ENCODE data around the gene RPTOR. TPM values are rescaled to one million over a fixed set of nuclear protein-coding genes. Genes with fewer than 3 reads are reported as not detected.

RPTOR gene
- polyA plus RNA-seq, 1 of the 3 experiments (the other 2 are of a cell fraction), result 14.9 TPM

GRCh38 chr17:80820331-80820730 lies 275.7 kb downstream of the RPTOR start:
- H3K27me3 ChIP-seq (ENCODE audit: insufficient read depth), result no peaks in the 10 kb centered on the region
- no peak for TF ChIP-seq JUND (IDR thresholded peaks at IDR 0.05)
- TF ChIP-seq SIN3A (IDR thresholded peaks at IDR 0.05; ENCODE audit: borderline replicate concordance, low read depth, low read length), result no peak
- no peak for TF ChIP-seq GATA2 (CRISPR knock-in tag; IDR thresholded peaks at IDR 0.05)
- no peak for TF ChIP-seq TCF12 (IDR thresholded peaks at IDR 0.05)
- no peak for TF ChIP-seq RAD21 (IDR thresholded peaks at IDR 0.05; ENCODE audit: low read length)
- TF ChIP-seq TAF1 (IDR thresholded peaks at IDR 0.05; ENCODE audit: borderline replicate concordance, low read depth, low read length), result no peak
- no peak for TF ChIP-seq RCOR1 (IDR thresholded peaks at IDR 0.05; ENCODE audit: low read length)
- H3K36me3 ChIP-seq (replicated peaks in 1 of 2; ENCODE audit: control insufficient read depth in 1 of 2, insufficient read depth in 2 of 2, low read length in 1 of 2), result peaks cover 5 to 26% of the 10 kb centered on the region in 2 experiments
- H3K79me2 ChIP-seq (ENCODE audit: insufficient read depth), result no peaks in the 10 kb centered on the region
- H3K4me3 ChIP-seq (ENCODE audit: low read depth in 2 of 2, low read length in 1 of 2), result no peak overlapping the region
- CTCF ChIA-PET, result interaction anchor here (1.2 to 1.8 kb wide), 4 partner anchors 10 to 245 kb away, joined by 3 to 6 read pairs (median 4); no protein-coding TSS in a partner anchor
- no peak overlapping the region for H3K4me2 ChIP-seq
- peaks cover 5 to 28% of the 10 kb centered on the region in 2 experiments; a peak in 1 of 4 replicates for H3K4me1 ChIP-seq (ENCODE audit: control insufficient read depth in 1 of 2, insufficient read depth in 2 of 2, low read depth in 1 of 2, low read length in 1 of 2)
- 92% methylated on average over 12 of the region's 13 CpGs for WGBS (ENCODE audit: low lambda C conversion rate)
- no peak overlapping the region for H3K9ac ChIP-seq
- H4K20me1 ChIP-seq (ENCODE audit: insufficient read depth), result no peaks in the 10 kb centered on the region
- H3F3A ChIP-seq (replicated peaks; ENCODE audit: insufficient read depth), result no peaks in the 10 kb centered on the region
- no peak for DNase-seq
- H3K27ac ChIP-seq (ENCODE audit: low read depth in 2 of 2, low read length in 1 of 2), result no peak overlapping the region; a peak in 1 of 4 replicates
- H3K9me2 ChIP-seq, result no peaks in the 10 kb centered on the region
- POLR2A ChIA-PET, result interaction anchor here (2.4 kb wide), 1 partner anchor 12 kb away, joined by 9 read pairs; no protein-coding TSS in a partner anchor
- H2AFZ ChIP-seq (ENCODE audit: low read depth), result no peak overlapping the region
- no peaks in the 10 kb centered on the region for H3K9me3 ChIP-seq

GRCh38 chr17:80821546-80821945 lies 276.9 kb downstream of the RPTOR start:
- H3K79me2 ChIP-seq (ENCODE audit: insufficient read depth), result no peaks in the 10 kb centered on the region
- H3K36me3 ChIP-seq (replicated peaks in 1 of 2; ENCODE audit: control insufficient read depth in 1 of 2, insufficient read depth in 2 of 2, low read length in 1 of 2), result peaks cover 5 to 29% of the 10 kb centered on the region in 2 experiments
- ChIA-PET POLR2A (no interaction called here), CTCF (interaction anchor here (1.4 to 1.8 kb wide), 2 partner anchors 160 to 246 kb away, joined by 3 to 5 read pairs; no protein-coding TSS in a partner anchor)
- no peak for DNase-seq
- no peaks in the 10 kb centered on the region for H3F3A ChIP-seq (replicated peaks; ENCODE audit: insufficient read depth)
- no peak overlapping the region for H3K9ac ChIP-seq
- no peaks in the 10 kb centered on the region for H4K20me1 ChIP-seq (ENCODE audit: insufficient read depth)
- no peak overlapping the region for H3K4me2 ChIP-seq
- WGBS (ENCODE audit: low lambda C conversion rate), result 97% methylated on average over 18 of the region's 18 CpGs
- no peak overlapping the region for H3K27ac ChIP-seq (ENCODE audit: low read depth in 2 of 2, low read length in 1 of 2)
- H2AFZ ChIP-seq (ENCODE audit: low read depth), result no peak overlapping the region
- H3K4me3 ChIP-seq (ENCODE audit: low read depth in 2 of 2, low read length in 1 of 2), result no peak overlapping the region
- H3K4me1 ChIP-seq (ENCODE audit: control insufficient read depth in 1 of 2, insufficient read depth in 2 of 2, low read depth in 1 of 2, low read length in 1 of 2), result peaks cover 8 to 31% of the 10 kb centered on the region in 2 experiments; a peak in 2 of 4 replicates
- no peaks in the 10 kb centered on the region for H3K27me3 ChIP-seq (ENCODE audit: insufficient read depth)
- no peaks in the 10 kb centered on the region for H3K9me2 ChIP-seq
- no peaks in the 10 kb centered on the region for H3K9me3 ChIP-seq
- TF ChIP-seq TAF1 (IDR thresholded peaks at IDR 0.05; ENCODE audit: borderline replicate concordance, low read depth, low read length) (no peak), SMC3 (IDR thresholded peaks at IDR 0.05; ENCODE audit: low read depth, low read length) (no peak), YY1 (IDR thresholded peaks at IDR 0.05; ENCODE audit: low read depth) (no peak), NRF1 (IDR thresholded peaks at IDR 0.05; ENCODE audit: low read depth, low read length) (no peak), NFIC (IDR thresholded peaks at IDR 0.05; ENCODE audit: borderline replicate concordance) (no peak)

DNA sequence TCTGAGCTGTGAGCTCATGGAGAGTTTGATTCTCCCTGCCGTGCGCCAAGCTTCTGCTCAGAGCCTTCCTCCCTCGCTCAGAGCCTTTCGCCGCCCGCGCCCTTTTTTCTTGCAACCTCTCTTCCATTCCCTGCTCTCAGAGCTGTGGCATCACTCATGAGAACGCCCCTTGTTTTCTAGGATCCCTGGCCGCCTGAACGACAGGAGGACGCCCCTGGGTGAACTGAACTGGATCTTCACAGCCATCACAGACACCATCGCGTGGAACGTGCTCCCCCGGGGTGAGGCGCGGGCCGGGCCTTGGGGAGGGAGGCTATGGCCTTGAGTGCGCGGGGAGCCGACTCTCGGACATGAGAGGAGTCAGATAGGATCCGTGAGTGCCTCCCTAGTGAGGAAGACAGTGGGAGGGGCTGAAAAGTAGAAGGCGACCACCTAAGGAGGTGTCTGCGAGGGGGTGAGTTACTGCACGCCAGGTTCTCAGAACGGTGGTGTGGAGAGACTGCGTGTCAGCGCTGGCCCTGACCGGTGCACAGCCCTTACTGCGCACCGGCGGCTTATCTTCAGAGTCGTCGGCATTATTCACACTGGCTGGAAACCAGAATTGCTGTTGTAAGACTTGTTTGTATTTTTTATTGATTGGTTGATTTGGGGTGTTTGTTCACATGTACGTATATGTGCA lies 277.5 kb downstream of the RPTOR start:
- POLR2A ChIA-PET, result no interaction called here
- H3K4me2 ChIP-seq, result no peak overlapping the region
- no peaks in the 10 kb centered on the region for H4K20me1 ChIP-seq (ENCODE audit: insufficient read depth)
- no peaks in the 10 kb centered on the region for H3K9me3 ChIP-seq
- H3K4me1 ChIP-seq (ENCODE audit: control insufficient read depth in 1 of 2, insufficient read depth in 2 of 2, low read depth in 1 of 2, low read length in 1 of 2), result peaks cover 11 to 38% of the 10 kb centered on the region in 2 experiments; a peak in 3 of 4 replicates
- H3K4me3 ChIP-seq (ENCODE audit: low read depth in 2 of 2, low read length in 1 of 2), result no peak overlapping the region
- peaks cover 5 to 29% of the 10 kb centered on the region in 2 experiments for H3K36me3 ChIP-seq (replicated peaks in 1 of 2; ENCODE audit: control insufficient read depth in 1 of 2, insufficient read depth in 2 of 2, low read length in 1 of 2)
- H3K9ac ChIP-seq, result no peak overlapping the region
- peaks cover 2% of the 10 kb centered on the region for H3F3A ChIP-seq (replicated peaks; ENCODE audit: insufficient read depth)
- CTCF ChIA-PET, result interaction anchor here (1.4 to 1.8 kb wide), 2 partner anchors 159 to 247 kb away, joined by 3 to 5 read pairs; no protein-coding TSS in a partner anchor
- TF ChIP-seq GABPA (IDR thresholded peaks at IDR 0.05; ENCODE audit: low read depth) (no peak), RCOR1 (IDR thresholded peaks at IDR 0.05; ENCODE audit: low read length) (no peak), RFX5 (IDR thresholded peaks at IDR 0.05; ENCODE audit: low read length) (no peak), TEAD4 (IDR thresholded peaks at IDR 0.05; ENCODE audit: borderline replicate concordance, insufficient read depth) (no peak), ZBTB33 (IDR thresholded peaks at IDR 0.05; ENCODE audit: borderline replicate concordance, low read depth) (no peak)
- TF ChIP-seq, protein P1, sequence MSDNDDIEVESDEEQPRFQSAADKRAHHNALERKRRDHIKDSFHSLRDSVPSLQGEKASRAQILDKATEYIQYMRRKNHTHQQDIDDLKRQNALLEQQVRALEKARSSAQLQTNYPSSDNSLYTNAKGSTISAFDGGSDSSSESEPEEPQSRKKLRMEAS (IDR thresholded peaks at IDR 0.05; ENCODE audit: low read depth), result no peak
- no peak overlapping the region for H3K27ac ChIP-seq (ENCODE audit: low read depth in 2 of 2, low read length in 1 of 2)
- no peak overlapping the region for H2AFZ ChIP-seq (ENCODE audit: low read depth)
- no peaks in the 10 kb centered on the region for H3K27me3 ChIP-seq (ENCODE audit: insufficient read depth)
- no peak for DNase-seq
- no peaks in the 10 kb centered on the region for H3K9me2 ChIP-seq
- no peaks in the 10 kb centered on the region for H3K79me2 ChIP-seq (ENCODE audit: insufficient read depth)
- 95% methylated on average over 36 of the region's 36 CpGs for WGBS (ENCODE audit: low lambda C conversion rate)
